IPS DF 6.9 (cell line): ENCODE measurements around the gene LYPD6B.

ENCODE experiments used
- DNase-seq: peaks from one replicate; pipeline ENCODE4 v3.0.0-alpha.2; 2013; ENCODE audit warnings: low read depth, low spot score
- H3K27ac ChIP-seq: one replicate; pipeline ENCODE4 v1.5.1; 2013; ENCODE audit warnings: low read length, control low read depth
- H3K27me3 ChIP-seq: 2 replicates; pipeline ENCODE4 v1.6.1; 2013; ENCODE audit warnings: mild to moderate bottlenecking, low read length; ENCODE audit not compliant: control insufficient read depth, insufficient read depth
- H3K36me3 ChIP-seq: 2 replicates; pipeline ENCODE4 v1.6.1; 2013; ENCODE audit warnings: low read length; ENCODE audit not compliant: control insufficient read depth, insufficient read depth
- H3K4me1 ChIP-seq: 2 replicates; pipeline ENCODE4 v1.6.1; 2013; ENCODE audit warnings: low read length; ENCODE audit not compliant: control insufficient read depth, insufficient read depth
- H3K4me3 ChIP-seq: 2 replicates; pipeline ENCODE4 v1.5.1; 2013; ENCODE audit warnings: mild to moderate bottlenecking, low read length
- H3K9me3 ChIP-seq: 2 replicates; pipeline ENCODE4 v1.6.1; 2013; ENCODE audit warnings: low read length, inconsistent platforms; ENCODE audit not compliant: control insufficient read depth, insufficient read depth
- WGBS: extraction: QIAGEN DNeasy Blood & Tissue Kit; methylation state at CpG from one replicate; pipeline ENCODE4 v1.1.7; 2013; ENCODE audit warnings: mixed read lengths, missing lambda C conversion rate; ENCODE audit not compliant: insufficient read length, insufficient coverage; 5-methylcytosine and 5-hydroxymethylcytosine counted together

LYPD6B gene

GRCh38 chr2:149112068-149112467, 73.6 kb downstream of the LYPD6B start:
- H3K27ac ChIP-seq, result no peak overlapping the region
- no peak overlapping the region for H3K4me3 ChIP-seq
- H3K4me1 ChIP-seq, result no peaks in the 10 kb centered on the region
- WGBS, result no CpG with 5 or more reads among the region's 1 CpG
- H3K9me3 ChIP-seq, result no peaks in the 10 kb centered on the region
- H3K27me3 ChIP-seq, result no peaks in the 10 kb centered on the region
- DNase-seq, result no peak
- H3K36me3 ChIP-seq, result no peaks in the 10 kb centered on the region

- H3K27ac ChIP-seq, result no peak overlapping the region
- no CpG with 5 or more reads among the region's 2 CpGs for WGBS
- H3K4me3 ChIP-seq, result no peak overlapping the region
- H3K9me3 ChIP-seq, result no peaks in the 10 kb centered on the region
- DNase-seq, result no peak
- no peaks in the 10 kb centered on the region for H3K36me3 ChIP-seq
- no peaks in the 10 kb centered on the region for H3K27me3 ChIP-seq
- no peaks in the 10 kb centered on the region for H3K4me1 ChIP-seq
Measured at GRCh38 chr2:149112713-149113112, 74.2 kb downstream of the LYPD6B start.

- Histone ChIP-seq H3K27ac (no peak overlapping the region), H3K4me3 (no peak overlapping the region), H3K9me3 (no peaks in the 10 kb centered on the region), H3K36me3 (no peaks in the 10 kb centered on the region), H3K4me1 (no peaks in the 10 kb centered on the region), H3K27me3 (no peaks in the 10 kb centered on the region)
- no peak for DNase-seq
- WGBS, result no CpG with 5 or more reads among the region's 5 CpGs
Measured at GRCh38 chr2:149115781-149116180, 77.3 kb downstream of the LYPD6B start.

- no peaks in the 10 kb centered on the region for H3K4me1 ChIP-seq
- no peaks in the 10 kb centered on the region for H3K9me3 ChIP-seq
- WGBS, result no CpG with 5 or more reads among the region's 6 CpGs
- H3K36me3 ChIP-seq, result no peaks in the 10 kb centered on the region
- DNase-seq, result no peak
- H3K27me3 ChIP-seq, result no peaks in the 10 kb centered on the region
- H3K27ac ChIP-seq, result no peak overlapping the region
- no peak overlapping the region for H3K4me3 ChIP-seq
Measured at GRCh38 chr2:149119368-149119767, 80.9 kb downstream of the LYPD6B start.

GRCh38 chr2:149122516-149122915, 84.0 kb downstream of the LYPD6B start:
- no peaks in the 10 kb centered on the region for H3K9me3 ChIP-seq
- no peak overlapping the region for H3K4me3 ChIP-seq
- no peak overlapping the region for H3K27ac ChIP-seq
- no peaks in the 10 kb centered on the region for H3K36me3 ChIP-seq
- H3K27me3 ChIP-seq, result no peaks in the 10 kb centered on the region
- no peak for DNase-seq
- WGBS, result no CpG with 5 or more reads among the region's 2 CpGs
- no peaks in the 10 kb centered on the region for H3K4me1 ChIP-seq

- DNase-seq, result no peak
Measured at GRCh38 chr2:149125031-149125725, 86.7 kb downstream of the LYPD6B start.

GRCh38 chr2:149129433-149129832, 90.9 kb downstream of the LYPD6B start:
- no peaks in the 10 kb centered on the region for H3K36me3 ChIP-seq
- no peak overlapping the region for H3K4me3 ChIP-seq
- DNase-seq, result no peak
- no peak overlapping the region for H3K27ac ChIP-seq
- no peaks in the 10 kb centered on the region for H3K9me3 ChIP-seq
- H3K4me1 ChIP-seq, result no peaks in the 10 kb centered on the region
- no CpG with 5 or more reads among the region's 2 CpGs for WGBS
- no peaks in the 10 kb centered on the region for H3K27me3 ChIP-seq

More at GRCh38 chr2:149125031-149125725, 86.7 kb downstream of the LYPD6B start:
- Histone ChIP-seq H3K4me3 (no peak overlapping the region), H3K4me1 (no peaks in the 10 kb centered on the region), H3K27me3 (no peaks in the 10 kb centered on the region), H3K36me3 (no peaks in the 10 kb centered on the region), H3K27ac (no peak overlapping the region), H3K9me3 (no peaks in the 10 kb centered on the region)
- WGBS, result no CpG with 5 or more reads among the region's 6 CpGs

- no CpG with 5 or more reads among the region's 3 CpGs for WGBS
Measured at GRCh38 chr2:149132339-149132738, 93.8 kb downstream of the LYPD6B start.

GRCh38 chr2:149132901-149133300, 94.4 kb downstream of the LYPD6B start:
- WGBS, result no CpG with 5 or more reads among the region's 1 CpG
- H3K27ac ChIP-seq, result no peak overlapping the region
- no peaks in the 10 kb centered on the region for H3K9me3 ChIP-seq
- H3K27me3 ChIP-seq, result no peaks in the 10 kb centered on the region
- H3K36me3 ChIP-seq, result no peaks in the 10 kb centered on the region
- no peak overlapping the region for H3K4me3 ChIP-seq
- no peak for DNase-seq
- H3K4me1 ChIP-seq, result no peaks in the 10 kb centered on the region

More at GRCh38 chr2:149132339-149132738, 93.8 kb downstream of the LYPD6B start:
- no peak for DNase-seq
- Histone ChIP-seq H3K36me3 (no peaks in the 10 kb centered on the region), H3K27me3 (no peaks in the 10 kb centered on the region), H3K9me3 (no peaks in the 10 kb centered on the region), H3K27ac (no peak overlapping the region), H3K4me3 (no peak overlapping the region), H3K4me1 (no peaks in the 10 kb centered on the region)

- Histone ChIP-seq H3K36me3 (no peaks in the 10 kb centered on the region), H3K4me3 (no peak overlapping the region), H3K27me3 (no peaks in the 10 kb centered on the region), H3K4me1 (0 out of 2 replicates have a peak, but pooled peaks cover 3% of the 10 kb centered on the region), H3K9me3 (no peaks in the 10 kb centered on the region), H3K27ac (no peak overlapping the region)
- DNase-seq, result no peak
- no CpG with 5 or more reads among the region's 5 CpGs for WGBS
Measured at GRCh38 chr2:149134335-149134923, 95.9 kb downstream of the LYPD6B start.

- no CpG with 5 or more reads among the region's 4 CpGs for WGBS
- H3K9me3 ChIP-seq, result no peaks in the 10 kb centered on the region
- H3K27ac ChIP-seq, result no peak overlapping the region
- H3K36me3 ChIP-seq, result no peaks in the 10 kb centered on the region
- no peaks in the 10 kb centered on the region for H3K27me3 ChIP-seq
- no peak overlapping the region for H3K4me3 ChIP-seq
- DNase-seq, result no peak
- H3K4me1 ChIP-seq, result 0 out of 2 replicates have a peak, but pooled peaks cover 3% of the 10 kb centered on the region
Measured at GRCh38 chr2:149136111-149136510, 97.6 kb downstream of the LYPD6B start.
